Thyroid gland (tissue), 4 donors: ENCODE measurements around the gene ZNF555. TPM values are rescaled to one million over a fixed set of nuclear protein-coding genes. Genes with fewer than 3 reads are reported as not detected.
"Not testable (repeated sequence)": the region's sequence is repeated elsewhere in the genome, so short reads cannot be mapped to it uniquely, and the experiment has no call there.

Source experiments
- DNase-seq, 2 donors: peaks; one replicate each; pipeline ENCODE4 v3.0.0-alpha.2; 2019
- H3K27ac ChIP-seq, 3 donors: fragments of 200-600 bp; sonication (generic); 1 replicate in 2 of 3; 2 replicates in 1 of 3; pipeline ENCODE4 v1.5.1; 2016 to 2019; ENCODE audit warnings: mild to moderate bottlenecking in 1 of 3, moderate library complexity in 1 of 3
- H3K27me3 ChIP-seq: fragments of 200-600 bp; sonication (generic); one replicate; pipeline ENCODE4 v1.5.1; 2019
- H3K36me3 ChIP-seq, 2 donors: fragments of 200-600 bp; sonication (generic); one replicate each; pipeline ENCODE4 v1.5.1; 2016 to 2019
- H3K4me1 ChIP-seq, 2 donors: fragments of 200-600 bp; sonication (generic); one replicate each; pipeline ENCODE4 v1.5.1; 2017 to 2019
- H3K4me3 ChIP-seq, 3 donors: fragments of 200-600 bp; sonication (generic); replicated peaks in 1 of 3; 1 replicate in 2 of 3; 2 replicates in 1 of 3; pipeline ENCODE4 v1.5.1; 2016; ENCODE audit warnings: mild to moderate bottlenecking in 1 of 3
- H3K9me3 ChIP-seq: fragments of 200-600 bp; sonication (generic); one replicate; pipeline ENCODE4 v1.5.1; 2017
- CTCF ChIP-seq, 6 experiments: fragments of 200-600 bp in 3 of 6; fragments of 450-650 bp in 3 of 6; sonication (generic) in 3 of 6; IDR thresholded peaks; one replicate each; pipeline ENCODE4 v1.5.1; 2016 to 2019; ENCODE audit warnings: antibody characterized with exemption in 6 of 6, mild to moderate bottlenecking in 2 of 6, inconsistent platforms in 1 of 6, moderate library complexity in 1 of 6
- POLR2A ChIP-seq, 2 donors: fragments of 450-650 bp; IDR thresholded peaks; one replicate each; pipeline ENCODE4 v1.6.1; 2017; ENCODE audit warnings: antibody characterized with exemption in 2 of 2, mild to moderate bottlenecking in 2 of 2, moderate library complexity in 1 of 2
- WGBS, 2 donors: methylation state at CpG; one replicate each; pipeline ENCODE4 v1.1.5; 2017; 5-methylcytosine and 5-hydroxymethylcytosine counted together
- intact Hi-C: fragments of 100-400 bp; cut with DNase I; formaldehyde crosslinking; loops from one replicate; pipeline ENCODE4 v1.15.1; 2023
- total RNA-seq, 4 donors: library from RNA; depleted of rRNA; stranded (reverse); fragments of >200 nt; gene quantifications; one replicate each; pipeline ENCODE4 v1.2.3, GENCODE V29; 2016

ZNF555 gene
- total RNA-seq, 4 donors from 2014 or later, result 8.7 to 10.2 (median 9.5) TPM

GRCh38 chr19:2885736-2886135 lies 44.5 kb downstream of the ZNF555 start:
- Histone ChIP-seq H3K27ac (no peak overlapping the region), H3K27me3 (no peaks in the 10 kb centered on the region), H3K9me3 (no peaks in the 10 kb centered on the region), H3K36me3 (no peaks in the 10 kb centered on the region), H3K4me3 (no peak overlapping the region), H3K4me1 (no peaks in the 10 kb centered on the region)
- 86 to 92% methylated on average over 17 of the region's 17 CpGs for WGBS, 2 donors
- intact Hi-C loops, result loop anchor here (5.0 kb wide), 1 partner anchor 277 kb away; no protein-coding TSS in a partner anchor
- TF ChIP-seq POLR2A (IDR thresholded peaks at IDR 0.05) (no peak), CTCF (IDR thresholded peaks at IDR 0.05) (no peak)
- no peak for DNase-seq

- WGBS, 2 donors, result 23 to 26% methylated on average over 9 of the region's 9 CpGs
- no peaks in the 10 kb centered on the region for H3K4me1 ChIP-seq
- H3K27me3 ChIP-seq, result no peaks in the 10 kb centered on the region
- no peaks in the 10 kb centered on the region for H3K9me3 ChIP-seq
- no peak overlapping the region for H3K27ac ChIP-seq
- no peaks in the 10 kb centered on the region for H3K36me3 ChIP-seq
- intact Hi-C loops, result loop anchor here (5.0 kb wide), 1 partner anchor 275 kb away; no protein-coding TSS in a partner anchor
- DNase-seq, result no peak
- TF ChIP-seq POLR2A (IDR thresholded peaks at IDR 0.05), result no peak
- peak; percentile 26 to 70 (median 57) for TF ChIP-seq CTCF (IDR thresholded peaks at IDR 0.05)
- H3K4me3 ChIP-seq, result no peak overlapping the region
Observed at GRCh38 chr19:2887391-2887914, 46.2 kb downstream of the ZNF555 start.

- no peak overlapping the region for H3K27ac ChIP-seq
- WGBS, 2 donors, result 74 to 84% methylated on average over 28 to 32 of the region's 37 CpGs
- H3K27me3 ChIP-seq, result no peaks in the 10 kb centered on the region
- TF ChIP-seq CTCF (IDR thresholded peaks at IDR 0.05) (no peak), POLR2A (IDR thresholded peaks at IDR 0.05) (no peak)
- H3K36me3 ChIP-seq, result no peaks in the 10 kb centered on the region
- intact Hi-C loops, result loop anchor here (5.0 kb wide), 1 partner anchor 274 kb away; no protein-coding TSS in a partner anchor
- H3K4me3 ChIP-seq, result no peak overlapping the region
- H3K9me3 ChIP-seq, result no peaks in the 10 kb centered on the region
- DNase-seq, result peak in 1 of 2 donors; percentile 34
- H3K4me1 ChIP-seq, result no peaks in the 10 kb centered on the region
Observed at GRCh38 chr19:2888731-2889224, 47.5 kb downstream of the ZNF555 start.

GRCh38 chr19:2890531-2890930 lies 49.3 kb downstream of the ZNF555 start:
- H3K9me3 ChIP-seq, DNase-seq, H3K4me1 ChIP-seq, H3K27ac ChIP-seq, H3K36me3 ChIP-seq, intact Hi-C loops, H3K4me3 ChIP-seq, H3K27me3 ChIP-seq: not testable (repeated sequence)
- WGBS, 2 donors, result 76 to 82% methylated on average over 8 of the region's 8 CpGs

GRCh38 chr19:2896694-2897093 lies 55.4 kb downstream of the ZNF555 start:
- TF ChIP-seq POLR2A (IDR thresholded peaks at IDR 0.05), result no peak
- Histone ChIP-seq H3K27ac (no peak overlapping the region), H3K4me3 (no peak overlapping the region), H3K9me3 (no peaks in the 10 kb centered on the region), H3K36me3 (no peaks in the 10 kb centered on the region), H3K4me1 (peaks cover 0 to 3% of the 10 kb centered on the region in 2 donors), H3K27me3 (no peaks in the 10 kb centered on the region)
- intact Hi-C loops, result no loop called here
- DNase-seq, result no peak
- WGBS, 2 donors, result 73 to 83% methylated on average over 8 of the region's 8 CpGs
